GM12878 (cell line): ENCODE measurements around the gene STARD13. TPM values are rescaled to one million over a fixed set of nuclear protein-coding genes. Genes with fewer than 3 reads are reported as not detected.

Experiments
- ATAC-seq: fragments of 200-7000 bp; cut with Tn5 transposase; 3 replicates; pipeline ENCODE4 v1.9.1; 2020; ENCODE audit warnings: mild to moderate bottlenecking, moderate library complexity
- BruUV-seq: library from RNA; stranded (reverse); fragments of 400-500 nt; replicated peaks from 2 replicates; lab custom pipeline; 2021; lab: Mats Ljungman, UMichigan
- CTCF ChIA-PET: fragments of 300-600 bp; sonication (Branson Sonifier 250); formaldehyde crosslinking; extraction: SDS; loops from one replicate; lab custom pipeline; 2021; ENCODE audit warnings: inconsistent platforms; lab: Yijun Ruan, JAX
- POLR2A ChIA-PET: fragments of 350-600 bp; formaldehyde crosslinking; extraction: SDS; loops from one replicate; lab custom pipeline; 2021; ENCODE audit warnings: inconsistent platforms; lab: Charles Lee
- RAD21 ChIA-PET: fragments of 300-600 bp; sonication (Branson Sonifier 250); formaldehyde crosslinking; loops from one replicate; lab custom pipeline; 2023; ENCODE audit warnings: antibody characterized with exemption; ENCODE audit not compliant: unreplicated experiment; lab: Charles Lee
- SMC1A ChIA-PET: fragments of 300-600 bp; sonication (Branson Sonifier 250); formaldehyde crosslinking; loops from one replicate; lab custom pipeline; 2023; ENCODE audit not compliant: unreplicated experiment, uncharacterized antibody; lab: Charles Lee
- DNase-seq: peaks from one replicate; pipeline ENCODE4 v3.0.0-alpha.2; 2011; ENCODE audit warnings: low read depth, low spot score
- FAIRE-seq: peaks from 3 replicates; lab custom pipeline; 2011; peaks lifted over from hg19 to GRCh38; lab: Jason Lieb, UNC
- H2AFZ ChIP-seq: 2 replicates; pipeline ENCODE4 v1.6.0; 2011; ENCODE audit warnings: low read depth, low read length, control low read depth; ENCODE audit not compliant: control insufficient read depth
- H3K27ac ChIP-seq: 2 replicates; pipeline ENCODE4 v1.5.1; 2011; ENCODE audit warnings: control low read depth; ENCODE audit not compliant: control insufficient read depth, insufficient read depth
- H3K27me3 ChIP-seq, 2 experiments: replicated peaks in 1 of 2; 2 replicates each; pipeline versions ENCODE4 v1.6.0 to v1.6.1; 2011; ENCODE audit warnings: low read length in 1 of 2; ENCODE audit not compliant: control insufficient read depth in 2 of 2, insufficient read depth in 2 of 2
- H3K36me3 ChIP-seq, 2 experiments: 2 replicates each; pipeline ENCODE4 v1.5.1; 2011; ENCODE audit warnings: low read length in 1 of 2; ENCODE audit not compliant: control insufficient read depth in 2 of 2, insufficient read depth in 2 of 2
- H3K4me1 ChIP-seq: 2 replicates; pipeline ENCODE4 v1.6.1; 2011; ENCODE audit warnings: mild to moderate bottlenecking, low read length, moderate library complexity, mixed read lengths; ENCODE audit not compliant: control insufficient read depth, insufficient read depth
- H3K4me2 ChIP-seq: 2 replicates; pipeline ENCODE4 v1.6.0; 2011; ENCODE audit warnings: control low read depth; ENCODE audit not compliant: control insufficient read depth, insufficient read depth
- H3K4me3 ChIP-seq: fragments of 200-600 bp; sonication (generic); 2 replicates; pipeline ENCODE4 v1.5.1; 2016
- H3K79me2 ChIP-seq: 2 replicates; pipeline ENCODE4 v1.6.0; 2011; ENCODE audit warnings: low read length; ENCODE audit not compliant: control insufficient read depth, insufficient read depth
- H3K9ac ChIP-seq: 2 replicates; pipeline ENCODE4 v1.8.0; 2011; ENCODE audit warnings: low read length, control low read depth, mixed read lengths; ENCODE audit not compliant: control insufficient read depth, insufficient read depth
- H3K9me3 ChIP-seq: replicated peaks from 3 replicates; pipeline ENCODE4 v1.5.1; 2011; ENCODE audit warnings: mild to moderate bottlenecking, low read length; ENCODE audit not compliant: control insufficient read depth, insufficient read depth
- H4K20me1 ChIP-seq: 2 replicates; pipeline ENCODE4 v1.6.0; 2011; ENCODE audit not compliant: control insufficient read depth, insufficient read depth
- ATF2 ChIP-seq: IDR thresholded peaks from 2 replicates; pipeline ENCODE4 v1.6.1; 2012; ENCODE audit warnings: low read length, inconsistent platforms
- BCL3 ChIP-seq: IDR thresholded peaks from 2 replicates; pipeline ENCODE4 v1.6.1; 2011; ENCODE audit warnings: borderline replicate concordance, low read depth, mild to moderate bottlenecking, moderate library complexity, low read length; ENCODE audit not compliant: insufficient read depth, poor library complexity, severe bottlenecking
- BCLAF1 ChIP-seq: fragments of 450-650 bp; IDR thresholded peaks from 2 replicates; pipeline ENCODE4 v1.6.1; 2017; ENCODE audit warnings: antibody characterized with exemption, mild to moderate bottlenecking, moderate library complexity
- IKZF1 ChIP-seq: fragments of 450-650 bp; conservative IDR thresholded peaks from 2 replicates; pipeline ENCODE4 v1.6.1; 2017; ENCODE audit warnings: antibody characterized with exemption, mild to moderate bottlenecking
- SMAD1 ChIP-seq: fragments of 450-650 bp; IDR thresholded peaks from 2 replicates; pipeline ENCODE4 v1.6.1; 2018; ENCODE audit warnings: mild to moderate bottlenecking, low read depth; ENCODE audit not compliant: partially characterized antibody
- SMAD5 ChIP-seq: IDR thresholded peaks from 2 replicates; pipeline ENCODE4 v1.6.1; 2016; ENCODE audit warnings: antibody characterized with exemption, low read depth
- STAT1 ChIP-seq: fragments of 450-650 bp; conservative IDR thresholded peaks from 2 replicates; pipeline ENCODE4 v1.6.1; 2014; ENCODE audit warnings: antibody characterized with exemption, mild to moderate bottlenecking
- USF1 ChIP-seq: IDR thresholded peaks from 2 replicates; pipeline ENCODE4 v1.6.1; 2011; ENCODE audit warnings: borderline replicate concordance, low read depth, mild to moderate bottlenecking, moderate library complexity, mixed read lengths, low read length; ENCODE audit not compliant: insufficient read depth; ENCODE audit errors: extremely low read length
- ZNF687 ChIP-seq: fragments of 450-650 bp; IDR thresholded peaks from 2 replicates; pipeline ENCODE4 v1.6.1; 2017; ENCODE audit warnings: mild to moderate bottlenecking, moderate library complexity
- whole genome bisulfite sequencing: methylation state at CpG from one replicate; pipeline ENCODE4 v1.1.6; 2016; ENCODE audit warnings: low lambda C conversion rate; ENCODE audit not compliant: insufficient replicate concordance, insufficient coverage; ENCODE audit errors: missing lambda C conversion rate; 5-methylcytosine and 5-hydroxymethylcytosine counted together
- in situ Hi-C: fragments of 300-500 bp; cut with MboI; formaldehyde crosslinking; loops from 9 replicates; pipeline ENCODE4 v1.14.3; 2018; ENCODE audit warnings: mixed read lengths
- intact Hi-C: fragments of 100-400 bp; cut with micrococcal nuclease; formaldehyde crosslinking; loops from one replicate; pipeline ENCODE4 v1.14.2; 2022; ENCODE audit not compliant: unreplicated experiment
- polyA plus RNA-seq, 11 experiments: library from polyadenylated mRNA; depleted of rRNA in 4 of 11; unstranded in 6 of 11; stranded (reverse) in 5 of 11; fragments of >200 nt; fragmentation: Nextera tagmentation in 4 of 11; fragmentation: Illumina TruSeq in 1 of 11; extraction: Ambion mirVana in 4 of 11; extraction: Trizol in 1 of 11; gene quantifications; 1 replicate in 1 of 11; 2 replicates in 10 of 11; pipeline versions ENCODE4 v1.2.1 to v1.2.3, GENCODE V29; 2011 to 2016; ENCODE audit warnings: inconsistent platforms in 2 of 11, missing spikeins in 2 of 11, low read depth in 1 of 11
- total RNA-seq, 4 experiments: library from RNA; depleted of rRNA in 3 of 4; stranded (reverse); fragments of >200 nt in 3 of 4; fragmentation: Illumina TruSeq in 1 of 4; extraction: Trizol in 1 of 4; gene quantifications; 2 replicates each; pipeline versions ENCODE4 v1.2.1 to v1.2.3, GENCODE V29; 2013 to 2021

The STARD13 gene
- total and polyA plus RNA-seq, 10 of the 15 experiments (the other 5 are each of a cell fraction or from before 2014, with no cell fraction given) = 4.0 to 41.6 (median 10.1) TPM

- in situ Hi-C loops = no loop called here
- no peak for TF ChIP-seq BCLAF1
- TF ChIP-seq SMAD1 = no peak
- no peak for TF ChIP-seq ZNF687
- TF ChIP-seq ATF2 = no peak
- TF ChIP-seq BCL3 = no peak
- TF ChIP-seq IKZF1 = no peak
- TF ChIP-seq SMAD5 = no peak
- no peak for TF ChIP-seq STAT1
- TF ChIP-seq USF1 = no peak
Measured at GRCh38 chr13:33303855-33304597, 18.5 kb upstream of the STARD13 start.

More at GRCh38 chr13:33303855-33304597, 18.5 kb upstream of the STARD13 start:
- Histone ChIP-seq H3K9ac (no peak overlapping the region), H3K79me2 (no peaks in the 10 kb centered on the region), H3K27ac (no peak overlapping the region), H3K4me3 (no peak overlapping the region), H2AFZ (no peak overlapping the region), H3K27me3 (no peaks in the 10 kb centered on the region), H3K9me3 (no peaks in the 10 kb centered on the region; the same call in 2 of the 3 replicates), H4K20me1 (no peaks in the 10 kb centered on the region), H3K4me2 (no peak overlapping the region), H3K4me1 (no peaks in the 10 kb centered on the region), H3K36me3 (no peaks in the 10 kb centered on the region)
- ChIA-PET SMC1A (interaction anchor here (1.3 kb wide), 1 partner anchor 12 kb away, joined by 4 read pairs; no protein-coding TSS in a partner anchor), POLR2A (no interaction called here), RAD21 (no interaction called here), CTCF (no interaction called here)
- ATAC-seq (no peak), FAIRE-seq (no peak), DNase-seq (no peak)
- WGBS = 29% methylated on average over 3 of the region's 3 CpGs
- BruUV-seq = no TSS peak
- intact Hi-C loops = no loop called here
